Measurements from ENCODE around the gene SNRPD2.

Gene SNRPD2

GRCh38 chr19:45646345-45646698, 45.4 kb downstream of the SNRPD2 start:
- Mint-ChIP-seq H3K27ac (no peak overlapping the region), H3K9me3 (peaks cover 16% of the 10 kb centered on the region), H3K36me3 (ENCODE audit: low read depth) (peaks cover 4% of the 10 kb centered on the region), H3K27me3 (ENCODE audit: low read depth, poor library complexity) (peaks cover 35% of the 10 kb centered on the region), H3K4me1 (peaks cover 22% of the 10 kb centered on the region), H3K4me3 (peak overlapping the region; percentile 76)
- DNase-seq = no peak
- TF ChIP-seq CTCF (IDR thresholded peaks at IDR 0.05) = no peak

- DNase-seq = peak; percentile 77
- Mint-ChIP-seq H3K4me3 (peak overlapping the region; percentile 76), H3K4me1 (peaks cover 27% of the 10 kb centered on the region), H3K27me3 (ENCODE audit: low read depth, poor library complexity) (peaks cover 35% of the 10 kb centered on the region), H3K36me3 (ENCODE audit: low read depth) (peaks cover 4% of the 10 kb centered on the region), H3K9me3 (peaks cover 16% of the 10 kb centered on the region), H3K27ac (no peak overlapping the region)
- no peak for TF ChIP-seq CTCF (IDR thresholded peaks at IDR 0.05)
These were observed 46.0 kb downstream of the SNRPD2 start for GRCh38 chr19:45645631-45646344.

- no peak for DNase-seq
- Mint-ChIP-seq H3K4me3 (peak overlapping the region; percentile 76), H3K4me1 (peaks cover 30% of the 10 kb centered on the region), H3K36me3 (ENCODE audit: low read depth) (peaks cover 4% of the 10 kb centered on the region), H3K27ac (no peak overlapping the region), H3K27me3 (ENCODE audit: low read depth, poor library complexity) (peaks cover 35% of the 10 kb centered on the region), H3K9me3 (peaks cover 16% of the 10 kb centered on the region)
- no peak for TF ChIP-seq CTCF (IDR thresholded peaks at IDR 0.05)
These were observed 46.6 kb downstream of the SNRPD2 start for GRCh38 chr19:45645068-45645630.

DNA sequence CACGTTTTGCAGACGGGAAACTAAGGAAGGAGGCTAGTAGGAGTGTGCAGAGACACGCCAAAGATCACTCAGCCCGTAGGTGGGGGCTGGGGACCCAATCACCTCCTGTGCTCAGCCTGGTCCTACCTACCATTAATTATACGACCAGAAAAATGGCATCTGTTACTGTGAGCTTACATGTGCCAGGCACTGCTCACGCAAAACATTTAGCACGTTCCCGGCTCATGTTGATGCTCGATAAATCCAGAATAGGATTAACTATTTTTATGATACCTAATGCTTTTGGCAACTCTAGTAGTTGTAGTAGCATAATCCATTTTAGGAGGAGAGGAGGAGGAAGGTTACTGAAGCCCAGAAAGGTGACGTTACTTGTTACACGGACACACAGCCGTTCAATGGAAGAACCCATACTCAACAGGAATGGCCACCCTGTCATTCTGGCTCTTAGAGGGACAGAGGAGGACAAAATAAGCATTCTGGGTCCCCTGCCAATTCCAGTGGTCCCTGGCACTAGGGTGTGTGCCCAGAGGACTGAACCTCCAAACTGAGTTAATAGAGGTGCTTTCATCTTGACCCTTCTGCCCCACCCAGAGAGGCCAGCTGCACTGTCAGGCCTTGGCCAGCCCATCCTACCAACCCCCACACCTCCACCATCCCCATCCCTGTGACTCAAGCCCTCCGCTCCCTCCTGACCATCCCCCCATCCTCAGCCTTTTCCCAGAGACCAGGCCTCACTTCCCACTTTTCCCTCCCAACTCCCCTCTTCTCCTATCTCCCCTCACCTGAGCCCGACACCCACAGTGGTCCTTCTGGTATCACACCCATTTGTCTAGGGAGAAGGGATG, 47.6 kb downstream of the SNRPD2 start:
- no peak for DNase-seq
- Mint-ChIP-seq H3K27me3 (ENCODE audit: low read depth, poor library complexity) (peaks cover 33% of the 10 kb centered on the region), H3K4me1 (peaks cover 30% of the 10 kb centered on the region), H3K4me3 (peak overlapping the region; percentile 87), H3K9me3 (peaks cover 13% of the 10 kb centered on the region), H3K36me3 (ENCODE audit: low read depth) (peaks cover 4% of the 10 kb centered on the region), H3K27ac (no peak overlapping the region)
- TF ChIP-seq CTCF (IDR thresholded peaks at IDR 0.05) = no peak

GRCh38 chr19:45643024-45643926, 48.5 kb downstream of the SNRPD2 start:
- Mint-ChIP-seq H3K4me1 (peaks cover 38% of the 10 kb centered on the region), H3K4me3 (peak overlapping the region; percentile 87), H3K27ac (no peak overlapping the region), H3K36me3 (ENCODE audit: low read depth) (peaks cover 4% of the 10 kb centered on the region), H3K9me3 (peaks cover 11% of the 10 kb centered on the region), H3K27me3 (ENCODE audit: low read depth, poor library complexity) (peaks cover 33% of the 10 kb centered on the region)
- peak; percentile 96 for DNase-seq
- peak; percentile 98 for TF ChIP-seq CTCF (IDR thresholded peaks at IDR 0.05)
